HEK293T (cell line): Measurements from ENCODE around the gene MAPK1.

ENCODE experiments used
- ARNT ChIP-seq: fragments of 450-650 bp; IDR thresholded peaks from 2 replicates; pipeline ENCODE4 v1.6.1; 2017; ENCODE audit warnings: mild to moderate bottlenecking
- BHLHE40 ChIP-seq: fragments of 450-650 bp; IDR thresholded peaks from 2 replicates; pipeline ENCODE4 v1.6.1; 2016; ENCODE audit warnings: mild to moderate bottlenecking, moderate library complexity, borderline replicate concordance
- CTBP1 ChIP-seq: fragments of 450-650 bp; IDR thresholded peaks from 2 replicates; pipeline ENCODE4 v1.6.1; 2016; ENCODE audit warnings: borderline replicate concordance
- ELF4 ChIP-seq: fragments of 450-650 bp; IDR thresholded peaks from 2 replicates; pipeline ENCODE4 v1.6.1; 2017; ENCODE audit warnings: antibody characterized with exemption
- FOXA1 ChIP-seq: fragments of 450-650 bp; IDR thresholded peaks from 2 replicates; pipeline ENCODE4 v1.6.1; 2016; ENCODE audit warnings: mild to moderate bottlenecking
- FOXM1 ChIP-seq: fragments of 450-650 bp; IDR thresholded peaks from 2 replicates; pipeline ENCODE4 v1.6.1; 2017; ENCODE audit warnings: mild to moderate bottlenecking, borderline replicate concordance
- HDGF ChIP-seq: fragments of 450-650 bp; IDR thresholded peaks from 2 replicates; pipeline ENCODE4 v1.6.1; 2017; ENCODE audit warnings: antibody characterized with exemption, borderline replicate concordance
- L3MBTL2 ChIP-seq: fragments of 450-650 bp; conservative IDR thresholded peaks from 2 replicates; pipeline ENCODE4 v1.6.1; 2016; ENCODE audit warnings: mild to moderate bottlenecking
- LEF1 ChIP-seq: fragments of 450-650 bp; IDR thresholded peaks from 2 replicates; pipeline ENCODE4 v1.6.1; 2017; ENCODE audit warnings: mild to moderate bottlenecking, borderline replicate concordance
- SP1 ChIP-seq: fragments of 450-650 bp; IDR thresholded peaks from 2 replicates; pipeline ENCODE4 v1.6.1; 2017
- SUZ12 ChIP-seq: fragments of 450-650 bp; IDR thresholded peaks from 2 replicates; pipeline ENCODE4 v1.6.1; 2016; ENCODE audit warnings: mild to moderate bottlenecking
- TARDBP ChIP-seq: fragments of 450-650 bp; IDR thresholded peaks from 2 replicates; pipeline ENCODE4 v1.6.1; 2016
- ZNF384 ChIP-seq: fragments of 450-650 bp; IDR thresholded peaks from 2 replicates; pipeline ENCODE4 v1.6.1; 2016
- TF ChIP-seq, protein P1 (sequence below): fragments of 450-650 bp; IDR thresholded peaks from 2 replicates; pipeline ENCODE4 v1.6.1; 2016

- TF ChIP-seq CTBP1 (no peak), TARDBP (no peak), BHLHE40 (no peak), FOXA1 (no peak), ZNF384 (no peak), FOXM1 (no peak), L3MBTL2 (no peak), SP1 (no peak), ARNT (no peak), SUZ12 (no peak), HDGF (no peak), ELF4 (no peak), LEF1 (no peak)
- TF ChIP-seq, protein P1, sequence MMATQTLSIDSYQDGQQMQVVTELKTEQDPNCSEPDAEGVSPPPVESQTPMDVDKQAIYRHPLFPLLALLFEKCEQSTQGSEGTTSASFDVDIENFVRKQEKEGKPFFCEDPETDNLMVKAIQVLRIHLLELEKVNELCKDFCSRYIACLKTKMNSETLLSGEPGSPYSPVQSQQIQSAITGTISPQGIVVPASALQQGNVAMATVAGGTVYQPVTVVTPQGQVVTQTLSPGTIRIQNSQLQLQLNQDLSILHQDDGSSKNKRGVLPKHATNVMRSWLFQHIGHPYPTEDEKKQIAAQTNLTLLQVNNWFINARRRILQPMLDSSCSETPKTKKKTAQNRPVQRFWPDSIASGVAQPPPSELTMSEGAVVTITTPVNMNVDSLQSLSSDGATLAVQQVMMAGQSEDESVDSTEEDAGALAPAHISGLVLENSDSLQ: no peak
Measured at GRCh38 chr22:21824445-21824912, 43.0 kb downstream of the MAPK1 start.
